H1 (cell line): Measurements from ENCODE around the gene CAPN15. TPM values are rescaled to one million over a fixed set of nuclear protein-coding genes. Genes with fewer than 3 reads are reported as not detected.

ENCODE experiments used
- ATF2 ChIP-seq: IDR thresholded peaks from 2 replicates; pipeline ENCODE4 v1.6.1; 2012; ENCODE audit warnings: low read length, inconsistent platforms
- CHD7 ChIP-seq: fragments of 300-600 bp; sonication (generic); IDR thresholded peaks from 2 replicates; pipeline ENCODE4 v1.7.1; 2012; ENCODE audit warnings: low read length, moderate library complexity, mild to moderate bottlenecking, inconsistent platforms; ENCODE audit not compliant: insufficient replicate concordance
- CTBP2 ChIP-seq: IDR thresholded peaks from 2 replicates; pipeline ENCODE4 v1.7.0; 2011; ENCODE audit warnings: borderline replicate concordance, mild to moderate bottlenecking, moderate library complexity, mixed read lengths, low read length; ENCODE audit not compliant: insufficient read depth, insufficient read length
- GTF2F1 ChIP-seq: IDR thresholded peaks from 2 replicates; pipeline ENCODE4 v1.6.1; 2012; ENCODE audit warnings: low read depth, low read length, improper control_type of control experiment, borderline replicate concordance
- JUN ChIP-seq: IDR thresholded peaks from 2 replicates; pipeline ENCODE4 v1.6.1; 2011; ENCODE audit warnings: low read depth, mild to moderate bottlenecking, improper control_type of control experiment, low read length
- KDM5A ChIP-seq: fragments of 200-600 bp; IDR thresholded peaks from 2 replicates; pipeline ENCODE4 v1.7.1; 2012; ENCODE audit warnings: mild to moderate bottlenecking, low read length, inconsistent platforms, mixed read lengths
- RNF2 ChIP-seq: fragments of 200-900, 300-1000 bp; sonication (generic); IDR thresholded peaks from 2 replicates; pipeline ENCODE4 v1.7.1; 2016; ENCODE audit warnings: borderline replicate concordance, low read depth, mild to moderate bottlenecking, antibody characterized with exemption, low read length; ENCODE audit not compliant: poor library complexity, severe bottlenecking; ENCODE audit errors: missing control alignments
- SIRT6 ChIP-seq: IDR thresholded peaks from one replicate; pipeline ENCODE4 v1.7.1; 2012; ENCODE audit warnings: low read length, inconsistent platforms
- SP4 ChIP-seq: IDR thresholded peaks from 2 replicates; pipeline ENCODE4 v1.6.1; 2012; ENCODE audit warnings: low read length, inconsistent platforms
- SRF ChIP-seq: IDR thresholded peaks from 2 replicates; pipeline ENCODE4 v1.6.1; 2011; ENCODE audit warnings: mild to moderate bottlenecking, low read depth, low read length, moderate library complexity
- YY1 ChIP-seq: IDR thresholded peaks from 2 replicates; pipeline ENCODE4 v1.6.1; 2011; ENCODE audit warnings: low read depth, mild to moderate bottlenecking, low read length
- polyA plus RNA-seq, 7 experiments: library from polyadenylated mRNA; depleted of rRNA in 3 of 7; stranded (reverse) in 5 of 7; unstranded in 2 of 7; fragments of >200 nt in 5 of 7; fragments of 200-250 nt in 2 of 7; gene quantifications; 1 replicate in 5 of 7; 2 replicates in 1 of 7; 4 replicates in 1 of 7; pipeline versions ENCODE4 v1.2.1 to v1.2.3, GENCODE V29; 2011 to 2013; ENCODE audit warnings: missing spikeins in 2 of 7, mixed read lengths in 2 of 7
- total RNA-seq: library from RNA; stranded (reverse); fragmentation: NEBNext Ultra II Directional; extraction: Animal tissue kit (Norgen Biotek cat#: 25700); gene quantifications from 2 replicates; pipeline ENCODE4 v1.2.1, GENCODE V29; 2021

Gene CAPN15
- total and polyA plus RNA-seq, 2 of the 8 experiments (the other 6 are each of a cell fraction or from before 2014, with no cell fraction given) = 38.9 to 76.9 TPM

DNA sequence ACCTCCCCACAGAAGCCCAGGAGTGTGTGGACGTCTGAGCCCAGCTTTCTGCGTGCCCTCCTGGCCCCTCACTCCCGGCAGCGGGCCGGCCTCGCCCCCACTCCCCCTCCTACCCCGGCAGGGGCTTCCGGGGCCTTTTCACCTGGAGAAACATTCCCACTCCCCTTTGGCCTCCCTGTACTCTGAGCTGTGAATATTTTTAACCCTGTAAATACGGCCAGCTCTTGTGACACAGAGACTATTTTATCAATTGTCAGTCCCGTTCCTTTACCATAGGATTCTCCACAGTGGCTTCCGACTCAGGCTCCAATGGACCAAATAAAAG is 26.7 kb downstream of the CAPN15 start (continued):
- TF ChIP-seq CHD7 (no peak), KDM5A (no peak), JUN (no peak), ATF2 (no peak), SRF (no peak), GTF2F1 (no peak), SP4 (no peak), CTBP2 (no peak), RNF2 (no peak), YY1 (no peak), SIRT6 (no peak)
